ENCODE data around the gene MAPRE3. TPM values are rescaled to one million over a fixed set of nuclear protein-coding genes. Genes with fewer than 3 reads are reported as not detected.

Gene MAPRE3
- total RNA-seq, 1 donor from 2014 or later: 16.3 TPM

GRCh38 chr2:27000995-27001394 is 30.6 kb downstream of the MAPRE3 start:
- Mint-ChIP-seq H3K9me3 (no peaks in the 10 kb centered on the region), H3K36me3 (ENCODE audit: low read depth) (no peaks in the 10 kb centered on the region), H3K27ac (ENCODE audit: unreplicated experiment) (no peak overlapping the region), H3K4me3 (no peak overlapping the region), H3K4me1 (peaks cover 6% of the 10 kb centered on the region), H3K27me3 (ENCODE audit: low read depth) (no peaks in the 10 kb centered on the region)
- no peak for TF ChIP-seq CTCF (conservative IDR thresholded peaks at IDR 0.05)
- DNase-seq (ENCODE audit: low read depth, low spot score): no peak

GRCh38 chr2:27001950-27002349 is 31.5 kb downstream of the MAPRE3 start:
- H3K27me3 Mint-ChIP-seq (ENCODE audit: low read depth): no peaks in the 10 kb centered on the region
- no peak overlapping the region for H3K27ac Mint-ChIP-seq (ENCODE audit: unreplicated experiment)
- peaks cover 6% of the 10 kb centered on the region for H3K4me1 Mint-ChIP-seq
- no peak overlapping the region for H3K4me3 Mint-ChIP-seq
- H3K36me3 Mint-ChIP-seq (ENCODE audit: low read depth): no peaks in the 10 kb centered on the region
- DNase-seq (ENCODE audit: low read depth, low spot score): no peak
- TF ChIP-seq CTCF (conservative IDR thresholded peaks at IDR 0.05): no peak
- no peaks in the 10 kb centered on the region for H3K9me3 Mint-ChIP-seq

GRCh38 chr2:27003007-27003406 is 32.6 kb downstream of the MAPRE3 start:
- Mint-ChIP-seq H3K4me3 (no peak overlapping the region), H3K9me3 (no peaks in the 10 kb centered on the region), H3K36me3 (ENCODE audit: low read depth) (no peaks in the 10 kb centered on the region), H3K27ac (ENCODE audit: unreplicated experiment) (no peak overlapping the region), H3K4me1 (peaks cover 4% of the 10 kb centered on the region), H3K27me3 (ENCODE audit: low read depth) (no peaks in the 10 kb centered on the region)
- no peak for TF ChIP-seq CTCF (conservative IDR thresholded peaks at IDR 0.05)
- no peak for DNase-seq (ENCODE audit: low read depth, low spot score)

- no peaks in the 10 kb centered on the region for H3K36me3 Mint-ChIP-seq (ENCODE audit: low read depth)
- no peak for TF ChIP-seq CTCF (conservative IDR thresholded peaks at IDR 0.05)
- no peak for DNase-seq (ENCODE audit: low read depth, low spot score)
- H3K27me3 Mint-ChIP-seq (ENCODE audit: low read depth): no peaks in the 10 kb centered on the region
- no peak overlapping the region for H3K27ac Mint-ChIP-seq (ENCODE audit: unreplicated experiment)
- peaks cover 4% of the 10 kb centered on the region for H3K4me1 Mint-ChIP-seq
- no peak overlapping the region for H3K4me3 Mint-ChIP-seq
- H3K9me3 Mint-ChIP-seq: no peaks in the 10 kb centered on the region
Measured at GRCh38 chr2:27003857-27004256, 33.4 kb downstream of the MAPRE3 start.

- TF ChIP-seq CTCF (conservative IDR thresholded peaks at IDR 0.05): no peak
- Mint-ChIP-seq H3K36me3 (ENCODE audit: low read depth) (no peaks in the 10 kb centered on the region), H3K4me1 (peaks cover 4% of the 10 kb centered on the region), H3K4me3 (no peak overlapping the region), H3K27me3 (ENCODE audit: low read depth) (no peaks in the 10 kb centered on the region), H3K9me3 (no peaks in the 10 kb centered on the region), H3K27ac (ENCODE audit: unreplicated experiment) (no peak overlapping the region)
- no peak for DNase-seq (ENCODE audit: low read depth, low spot score)
Measured at GRCh38 chr2:27006602-27007415, 36.4 kb downstream of the MAPRE3 start.
